Endothelial cell of umbilical vein (primary cell): ENCODE data around the gene GAS2L2. TPM values are rescaled to one million over a fixed set of nuclear protein-coding genes. Genes with fewer than 3 reads are reported as not detected.

Experiments used
- BruUV-seq: library from RNA; stranded (reverse); fragments of 400-500 nt; replicated peaks from 2 replicates; lab custom pipeline; 2021; lab: Mats Ljungman, UMichigan
- CTCF ChIA-PET: fragments of 300-600, 350-600 bp; sonication (Branson Sonifier 250); formaldehyde crosslinking; loops from one replicate; lab custom pipeline; 2021; ENCODE audit warnings: antibody characterized with exemption, inconsistent platforms; lab: Charles Lee
- POLR2A ChIA-PET: fragments of 300-600, 350-600 bp; sonication (Branson Sonifier 250); formaldehyde crosslinking; loops from one replicate; lab custom pipeline; 2021; ENCODE audit warnings: antibody characterized with exemption, inconsistent platforms; lab: Charles Lee
- DNase-seq: peaks from one replicate; pipeline ENCODE4 v3.0.0-alpha.2; 2011; ENCODE audit warnings: low read depth, low spot score
- FAIRE-seq: peaks from 2 replicates; lab custom pipeline; 2011; peaks lifted over from hg19 to GRCh38; lab: Jason Lieb, UNC
- H2AFZ ChIP-seq: 2 replicates; pipeline ENCODE4 v1.6.0; 2012; ENCODE audit warnings: low read depth, low read length, control low read depth, inconsistent platforms
- H3K27ac ChIP-seq: 2 replicates; pipeline ENCODE4 v1.5.1; 2011; ENCODE audit warnings: low read depth, mild to moderate bottlenecking, control low read depth, low read length, moderate library complexity; ENCODE audit not compliant: insufficient read depth
- H3K27me3 ChIP-seq, 2 experiments: 2 replicates each; pipeline versions ENCODE4 v1.6.0 to v1.6.1; 2011; ENCODE audit warnings: low read length in 2 of 2, mixed read lengths in 1 of 2; ENCODE audit not compliant: control insufficient read depth in 2 of 2, insufficient read depth in 2 of 2
- H3K36me3 ChIP-seq, 2 experiments: 2 replicates in 1 of 2; 3 replicates in 1 of 2; pipeline ENCODE4 v1.5.1; 2011; ENCODE audit warnings: low read length in 2 of 2, mild to moderate bottlenecking in 1 of 2, moderate library complexity in 1 of 2; ENCODE audit not compliant: control insufficient read depth in 2 of 2, insufficient read depth in 2 of 2; ENCODE audit errors: extremely low read depth in 1 of 2
- H3K4me1 ChIP-seq: 3 replicates; pipeline ENCODE4 v1.5.1; 2011; ENCODE audit warnings: mild to moderate bottlenecking, low read length; ENCODE audit not compliant: control insufficient read depth, insufficient read depth; ENCODE audit errors: extremely low read depth
- H3K4me2 ChIP-seq: 2 replicates; pipeline ENCODE4 v1.6.1; 2011; ENCODE audit warnings: low read length, control low read depth, mixed read lengths; ENCODE audit not compliant: insufficient read depth
- H3K4me3 ChIP-seq, 3 experiments: fragments of 200-600 bp in 1 of 3; sonication (generic), shearing (Covaris generic) in 1 of 3; replicated peaks in 1 of 3; 2 replicates each; pipeline ENCODE4 v1.5.1; 2011 to 2016; ENCODE audit warnings: control low read depth in 3 of 3, low read length in 3 of 3, mild to moderate bottlenecking in 2 of 3, inconsistent platforms in 1 of 3, low read depth in 1 of 3, moderate library complexity in 1 of 3; ENCODE audit not compliant: insufficient read depth in 1 of 3
- H3K79me2 ChIP-seq: 2 replicates; pipeline ENCODE4 v1.6.0; 2012; ENCODE audit warnings: low read length, inconsistent platforms; ENCODE audit not compliant: control insufficient read depth, insufficient read depth
- H3K9ac ChIP-seq: replicated peaks from 2 replicates; pipeline ENCODE3; 2011; ENCODE audit warnings: low read length, control low read depth; ENCODE audit not compliant: insufficient read depth; ENCODE audit errors: extremely low read depth
- H3K9me1 ChIP-seq: replicated peaks from 3 replicates; pipeline ENCODE4 v1.6.0; 2011; ENCODE audit warnings: mild to moderate bottlenecking, low read length; ENCODE audit not compliant: control insufficient read depth, insufficient read depth; ENCODE audit errors: extremely low read depth
- H3K9me3 ChIP-seq: replicated peaks from 2 replicates; pipeline ENCODE4 v1.5.1; 2012; ENCODE audit warnings: low read length, inconsistent platforms; ENCODE audit not compliant: control insufficient read depth, insufficient read depth
- H4K20me1 ChIP-seq: replicated peaks from 2 replicates; pipeline ENCODE3; 2011; ENCODE audit warnings: mild to moderate bottlenecking, low read length; ENCODE audit not compliant: control insufficient read depth, insufficient read depth; ENCODE audit errors: extremely low read depth
- CTCF ChIP-seq, 2 donors: IDR thresholded peaks; 1 replicate in 1 of 2; 2 replicates in 1 of 2; pipeline ENCODE4 v1.5.1; 2011; ENCODE audit warnings: low read length in 2 of 2, mild to moderate bottlenecking in 2 of 2, moderate library complexity in 2 of 2, control low read depth in 1 of 2, inconsistent platforms in 1 of 2, low read depth in 1 of 2; ENCODE audit not compliant: insufficient read depth in 1 of 2; ENCODE audit errors: extremely low read depth in 1 of 2
- EZH2 ChIP-seq: IDR thresholded peaks from 2 replicates; pipeline ENCODE4 v1.6.1; 2012; ENCODE audit warnings: borderline replicate concordance, low read depth, mild to moderate bottlenecking, moderate library complexity, low read length, inconsistent platforms; ENCODE audit not compliant: severe bottlenecking
- FOS ChIP-seq: IDR thresholded peaks from 2 replicates; pipeline ENCODE4 v1.6.1; 2011; ENCODE audit warnings: mild to moderate bottlenecking, low read length, moderate library complexity, borderline replicate concordance; ENCODE audit not compliant: insufficient read depth
- GATA2 ChIP-seq: IDR thresholded peaks from 2 replicates; pipeline ENCODE4 v1.7.0; 2011; ENCODE audit warnings: low read depth, mild to moderate bottlenecking, moderate library complexity, mixed read lengths, low read length; ENCODE audit not compliant: insufficient read length, insufficient read depth
- JUN ChIP-seq: IDR thresholded peaks from 2 replicates; pipeline ENCODE4 v1.6.1; 2011; ENCODE audit warnings: borderline replicate concordance, low read depth; ENCODE audit not compliant: insufficient read length, insufficient read depth
- MAX ChIP-seq: IDR thresholded peaks from 2 replicates; pipeline ENCODE4 v1.6.1; 2011; ENCODE audit not compliant: insufficient read depth, insufficient read length
- MYC ChIP-seq: IDR thresholded peaks from one replicate; pipeline ENCODE4 v1.6.1; 2011; ENCODE audit warnings: mild to moderate bottlenecking, low read depth, low read length
- POLR2A ChIP-seq: IDR thresholded peaks from 2 replicates; pipeline ENCODE4 v1.6.1; 2012; ENCODE audit warnings: low read depth, mild to moderate bottlenecking, control low read depth, low read length
- POLR2AphosphoS5 ChIP-seq: IDR thresholded peaks from 2 replicates; pipeline ENCODE4 v1.6.1; 2012; ENCODE audit warnings: low read depth, mild to moderate bottlenecking, control low read depth, low read length, moderate library complexity; ENCODE audit not compliant: insufficient read depth
- dilution Hi-C: fragments of 300-500 bp; cut with MboI; formaldehyde crosslinking; loops from one replicate; pipeline ENCODE4 v1.15.0; 2019; ENCODE audit warnings: low sequenced_read_pairs; ENCODE audit not compliant: extremely low pct_ligation_motif_present
- intact Hi-C: fragments of 100-400 bp; cut with micrococcal nuclease; formaldehyde crosslinking; loops from one replicate; pipeline ENCODE4 v1.10.0; 2022
- polyA plus RNA-seq, 4 experiments: library from polyadenylated mRNA; depleted of rRNA in 3 of 4; stranded (reverse) in 3 of 4; unstranded in 1 of 4; fragments of >200 nt; gene quantifications; 2 replicates each; pipeline versions ENCODE4 v1.2.1 to v1.2.3, GENCODE V29; 2011 to 2012; ENCODE audit warnings: missing spikeins in 1 of 4
- total RNA-seq: library from RNA; stranded (reverse); gene quantifications from 2 replicates; pipeline ENCODE4 v1.2.3, GENCODE V29; 2021

The GAS2L2 gene
- total and polyA plus RNA-seq, 2 donors (not counting 3 experiments of a cell fraction or from before 2014, with no cell fraction given), result not detected

GRCh38 chr17:35713069-35713728, 39.8 kb downstream of the GAS2L2 start:
- intact Hi-C loops, result loop anchor here (2.0 kb wide), 1 partner anchor 82 kb away; no protein-coding TSS in a partner anchor
- Histone ChIP-seq H3K36me3 (peaks cover 14 to 15% of the 10 kb centered on the region in 2 experiments), H3K27me3 (no peaks in the 10 kb centered on the region), H3K9me1 (no peaks in the 10 kb centered on the region), H3K9me3 (no peaks in the 10 kb centered on the region), H3K27ac (peak overlapping the region; percentile 51), H3K4me3 (no peak overlapping the region), H3K79me2 (no peaks in the 10 kb centered on the region), H3K4me1 (peaks cover 15% of the 10 kb centered on the region), H3K9ac (peak overlapping the region; percentile 14), H2AFZ (no peak overlapping the region), H3K4me2 (peak overlapping the region; percentile 26), H4K20me1 (peaks cover 2% of the 10 kb centered on the region)
- TF ChIP-seq MAX (peak; percentile 27), POLR2AphosphoS5 (no peak), MYC (no peak), FOS (peak; percentile 49), GATA2 (peak; percentile 83), JUN (peak; percentile 40)
- CTCF ChIA-PET, result interaction anchor here (0.8 to 1.3 kb wide), 11 partner anchors 9 to 101 kb away, joined by 3 to 6 read pairs (median 4); partner anchors contain the start of gene RASL10B
- DNase-seq, result peak; percentile 98
- FAIRE-seq, result no peak
- dilution Hi-C loops, result no loop called here
- BruUV-seq, result no TSS peak
- POLR2A ChIA-PET, result no interaction called here

GRCh38 chr17:35710950-35711349, 42.1 kb downstream of the GAS2L2 start:
- CTCF ChIA-PET, result interaction anchor here (1.1 to 1.8 kb wide), 6 partner anchors 8 to 98 kb away, joined by 3 to 5 read pairs (median 3); no protein-coding TSS in a partner anchor
- TF ChIP-seq POLR2A, result no peak
- TF ChIP-seq CTCF (IDR thresholded peaks at IDR 0.05; ENCODE audit: extremely low read depth in 1 of 2, insufficient read depth in 1 of 2, low read depth in 1 of 2, low read length in 2 of 2), result no peak
- TF ChIP-seq FOS, result no peak
- no peak for TF ChIP-seq MYC
- TF ChIP-seq JUN, result no peak
- no peak for TF ChIP-seq POLR2AphosphoS5
- no peak for TF ChIP-seq GATA2
- no peak for TF ChIP-seq MAX
- TF ChIP-seq EZH2, result no peak
- H3K9me1 ChIP-seq, result no peaks in the 10 kb centered on the region
- H3K27ac ChIP-seq, result no peak overlapping the region
- DNase-seq (no peak), FAIRE-seq (no peak)
- dilution Hi-C loops, result no loop called here
- intact Hi-C loops, result no loop called here
- peaks cover 15% of the 10 kb centered on the region for H3K4me1 ChIP-seq
- no peak overlapping the region for H3K4me3 ChIP-seq
- H3K9me3 ChIP-seq, result no peaks in the 10 kb centered on the region
- H3K27me3 ChIP-seq, result no peaks in the 10 kb centered on the region
- POLR2A ChIA-PET, result no interaction called here
- H3K4me2 ChIP-seq, result no peak overlapping the region
- peaks cover 2% of the 10 kb centered on the region for H4K20me1 ChIP-seq
- peaks cover 11 to 14% of the 10 kb centered on the region in 2 experiments for H3K36me3 ChIP-seq
- no peaks in the 10 kb centered on the region for H3K79me2 ChIP-seq
- no TSS peak for BruUV-seq
- H2AFZ ChIP-seq, result no peak overlapping the region
- H3K9ac ChIP-seq, result no peak overlapping the region
